Body of pancreas (tissue), 4 donors: ENCODE data around the gene PPP2R3B. TPM values are rescaled to one million over a fixed set of nuclear protein-coding genes. Genes with fewer than 3 reads are reported as not detected.

Experiments
- ATAC-seq: fragments of 150-250 bp; one replicate; pipeline ENCODE4 v1.9.1; 2016
- DNase-seq, 4 donors: peaks; one replicate each; pipeline ENCODE4 v3.0.0-alpha.2; 2019
- H3K27ac ChIP-seq, 4 donors: fragments of 200-600 bp; sonication (generic); 1 replicate in 3 of 4; 2 replicates in 1 of 4; pipeline versions ENCODE4 v1.5.1 to v1.6.1; 2016 to 2019; ENCODE audit warnings: mild to moderate bottlenecking in 1 of 4, mixed read lengths in 1 of 4, moderate library complexity in 1 of 4
- H3K27me3 ChIP-seq, 2 donors: fragments of 200-600 bp; sonication (generic); one replicate each; pipeline ENCODE4 v1.6.0; 2016; ENCODE audit warnings: mild to moderate bottlenecking in 1 of 2
- H3K36me3 ChIP-seq, 2 donors: fragments of 200-600 bp; sonication (generic); replicated peaks in 1 of 2; 2 replicates each; pipeline ENCODE4 v1.5.1; 2016; ENCODE audit warnings: low read depth in 2 of 2; ENCODE audit not compliant: insufficient read depth in 1 of 2
- H3K4me1 ChIP-seq: fragments of 200-600 bp; sonication (generic); one replicate; pipeline ENCODE4 v1.6.0; 2016
- H3K4me3 ChIP-seq, 2 donors: fragments of 200-600 bp; sonication (generic); 1 replicate in 1 of 2; 2 replicates in 1 of 2; pipeline ENCODE4 v1.5.1; 2016 to 2019
- H3K9me3 ChIP-seq, 3 donors: fragments of 200-600 bp; sonication (generic); 1 replicate in 2 of 3; 2 replicates in 1 of 3; pipeline ENCODE4 v1.5.1; 2016
- CTCF ChIP-seq, 7 experiments: fragments of 450-650 bp in 4 of 7; fragments of 200-600 bp in 3 of 7; sonication (generic) in 3 of 7; IDR thresholded peaks; one replicate each; pipeline ENCODE4 v1.5.1; 2016 to 2019; ENCODE audit warnings: antibody characterized with exemption in 7 of 7
- POLR2A ChIP-seq, 3 donors: fragments of 450-650 bp; IDR thresholded peaks; one replicate each; pipeline ENCODE4 v1.6.1; 2016; ENCODE audit warnings: antibody characterized with exemption in 3 of 3, mild to moderate bottlenecking in 2 of 3
- WGBS, 2 donors: methylation state at CpG; one replicate each; pipeline ENCODE4 v1.1.5; 2017; 5-methylcytosine and 5-hydroxymethylcytosine counted together
- intact Hi-C: fragments of 100-400 bp; cut with DNase I; formaldehyde crosslinking; loops from one replicate; pipeline ENCODE4 v1.15.1; 2023
- total RNA-seq, 2 donors: library from RNA; depleted of rRNA; stranded (reverse); fragments of >200 nt; gene quantifications; one replicate each; pipeline ENCODE4 v1.1.0, GENCODE V29; 2016

The PPP2R3B gene
- total RNA-seq, 2 donors from 2014 or later, result 5.6 to 11.4 TPM

GRCh38 chrX:426881-427280 lies 40.2 kb upstream of the PPP2R3B start:
- intact Hi-C loops, result no loop called here
- H3K9me3 ChIP-seq, result no peaks in the 10 kb centered on the region
- DNase-seq, result no peak
- no peaks in the 10 kb centered on the region for H3K27me3 ChIP-seq
- no peak for ATAC-seq
- no peak for TF ChIP-seq CTCF (IDR thresholded peaks at IDR 0.05)
- TF ChIP-seq POLR2A (IDR thresholded peaks at IDR 0.05), result no peak
- H3K27ac ChIP-seq, result no peak overlapping the region
- no peaks in the 10 kb centered on the region for H3K36me3 ChIP-seq
- no peaks in the 10 kb centered on the region for H3K4me1 ChIP-seq
- no peak overlapping the region for H3K4me3 ChIP-seq
- 54 to 68% methylated on average over 7 to 14 of the region's 14 CpGs for WGBS, 2 donors

GRCh38 chrX:425056-425455 lies 38.3 kb upstream of the PPP2R3B start:
- ATAC-seq (no peak), DNase-seq (no peak)
- no peak for TF ChIP-seq POLR2A (IDR thresholded peaks at IDR 0.05)
- TF ChIP-seq CTCF (IDR thresholded peaks at IDR 0.05), result no peak
- no peak overlapping the region for H3K4me3 ChIP-seq
- no peaks in the 10 kb centered on the region for H3K36me3 ChIP-seq
- intact Hi-C loops, result no loop called here
- H3K27ac ChIP-seq, result no peak overlapping the region
- H3K27me3 ChIP-seq, result no peaks in the 10 kb centered on the region
- 78 to 86% methylated on average over 7 to 20 of the region's 20 CpGs for WGBS, 2 donors
- H3K4me1 ChIP-seq, result no peaks in the 10 kb centered on the region
- H3K9me3 ChIP-seq, result no peaks in the 10 kb centered on the region

- Histone ChIP-seq H3K9me3 (no peaks in the 10 kb centered on the region), H3K36me3 (no peaks in the 10 kb centered on the region), H3K27ac (no peak overlapping the region), H3K4me3 (no peak overlapping the region), H3K27me3 (no peaks in the 10 kb centered on the region), H3K4me1 (no peaks in the 10 kb centered on the region)
- 39 to 61% methylated on average over 38 to 40 of the region's 40 CpGs for WGBS, 2 donors
- TF ChIP-seq POLR2A (IDR thresholded peaks at IDR 0.05) (no peak), CTCF (IDR thresholded peaks at IDR 0.05) (no peak)
- ATAC-seq, result no peak
- DNase-seq, result no peak
- intact Hi-C loops, result no loop called here
Observed at GRCh38 chrX:421646-422391, 35.1 kb upstream of the PPP2R3B start.

- Histone ChIP-seq H3K36me3 (no peaks in the 10 kb centered on the region), H3K4me3 (no peak overlapping the region), H3K9me3 (no peaks in the 10 kb centered on the region), H3K27ac (no peak overlapping the region), H3K4me1 (no peaks in the 10 kb centered on the region), H3K27me3 (no peaks in the 10 kb centered on the region)
- intact Hi-C loops, result no loop called here
- ATAC-seq (no peak), DNase-seq (no peak)
- 87 to 92% methylated on average over 34 to 41 of the region's 41 CpGs for WGBS, 2 donors
- TF ChIP-seq POLR2A (IDR thresholded peaks at IDR 0.05) (no peak), CTCF (IDR thresholded peaks at IDR 0.05) (no peak)
Observed at GRCh38 chrX:420496-421223, 34.0 kb upstream of the PPP2R3B start.
